Erythroblast (primary cell): ENCODE measurements around the gene BPGM.

Source experiments
- GATA1 ChIP-seq: IDR thresholded peaks from 2 replicates; pipeline ENCODE4 v1.6.1; 2011; ENCODE audit warnings: low read depth, mild to moderate bottlenecking, control low read depth, low read length, moderate library complexity
- POLR2A ChIP-seq: IDR thresholded peaks from 2 replicates; pipeline ENCODE4 v1.6.1; 2011; ENCODE audit warnings: mild to moderate bottlenecking, low read length

GRCh38 chr7:134685250-134685649, 38.6 kb downstream of the BPGM start:
- TF ChIP-seq POLR2A: no peak
- TF ChIP-seq GATA1: no peak
